HUES64 (cell line): ENCODE results near the gene POLR3E.
"Not testable (repeated sequence)": the region's sequence is repeated elsewhere in the genome, so short reads cannot be mapped to it uniquely, and the experiment has no call there.

Source experiments
- H3K27ac ChIP-seq: 2 replicates; pipeline ENCODE4 v1.7.0; 2013; ENCODE audit warnings: low read depth, low read length, inconsistent platforms
- H3K27me3 ChIP-seq: 2 replicates; pipeline ENCODE4 v1.6.1; 2013; ENCODE audit warnings: mild to moderate bottlenecking, low read length; ENCODE audit not compliant: insufficient read depth
- H3K36me3 ChIP-seq: 2 replicates; pipeline ENCODE4 v1.6.1; 2013; ENCODE audit warnings: mild to moderate bottlenecking, low read length; ENCODE audit not compliant: insufficient read depth
- H3K4me1 ChIP-seq: 2 replicates; pipeline ENCODE4 v1.6.1; 2013; ENCODE audit warnings: mild to moderate bottlenecking, low read length, moderate library complexity; ENCODE audit not compliant: insufficient read depth
- H3K4me3 ChIP-seq: 2 replicates; pipeline ENCODE4 v1.5.1; 2013; ENCODE audit warnings: mild to moderate bottlenecking, low read length, moderate library complexity
- H3K9ac ChIP-seq: 2 replicates; pipeline ENCODE4 v1.6.1; 2013; ENCODE audit warnings: mild to moderate bottlenecking, low read depth, low read length
- H3K9me3 ChIP-seq: 2 replicates; pipeline ENCODE4 v1.6.1; 2013; ENCODE audit warnings: low read depth, low read length; ENCODE audit not compliant: insufficient read depth
- WGBS: fragments of 150-250, 120-280 bp; methylation state at CpG from one replicate; pipeline ENCODE4 v1.1.7; 2013; ENCODE audit warnings: missing lambda C conversion rate; 5-methylcytosine and 5-hydroxymethylcytosine counted together

POLR3E gene

GRCh38 chr16:22342082-22342481, 44.9 kb downstream of the POLR3E start:
- 100% methylated on average over 1 of the region's 2 CpGs for WGBS
- no peaks in the 10 kb centered on the region for H3K27me3 ChIP-seq
- H3K9me3 ChIP-seq: peaks cover 9% of the 10 kb centered on the region
- no peak overlapping the region for H3K9ac ChIP-seq
- H3K4me3 ChIP-seq: no peak overlapping the region
- peaks cover 29% of the 10 kb centered on the region for H3K36me3 ChIP-seq
- H3K27ac ChIP-seq: no peak overlapping the region
- no peaks in the 10 kb centered on the region for H3K4me1 ChIP-seq

GRCh38 chr16:22346483-22346882, 49.3 kb downstream of the POLR3E start:
- no peak overlapping the region for H3K9ac ChIP-seq
- no peaks in the 10 kb centered on the region for H3K4me1 ChIP-seq
- no peak overlapping the region for H3K4me3 ChIP-seq
- H3K36me3 ChIP-seq: peaks cover 58% of the 10 kb centered on the region
- H3K27ac ChIP-seq: no peak overlapping the region
- H3K9me3 ChIP-seq: no peaks in the 10 kb centered on the region
- WGBS: 90% methylated on average over 9 of the region's 9 CpGs
- H3K27me3 ChIP-seq: no peaks in the 10 kb centered on the region

GRCh38 chr16:22347100-22347820, 50.1 kb downstream of the POLR3E start:
- no peak overlapping the region for H3K4me3 ChIP-seq
- H3K27ac ChIP-seq: no peak overlapping the region
- no peaks in the 10 kb centered on the region for H3K27me3 ChIP-seq
- no peak overlapping the region for H3K9ac ChIP-seq
- H3K9me3 ChIP-seq: no peaks in the 10 kb centered on the region
- H3K36me3 ChIP-seq: peaks cover 65% of the 10 kb centered on the region
- H3K4me1 ChIP-seq: peaks cover 2% of the 10 kb centered on the region; the same call in 1 of the 2 replicates
- WGBS: 96% methylated on average over 20 of the region's 20 CpGs

- peaks cover 69% of the 10 kb centered on the region for H3K36me3 ChIP-seq
- H3K27me3 ChIP-seq: no peaks in the 10 kb centered on the region
- H3K4me3 ChIP-seq: no peak overlapping the region
- H3K4me1 ChIP-seq: peaks cover 13% of the 10 kb centered on the region
- no peaks in the 10 kb centered on the region for H3K9me3 ChIP-seq
- no peak overlapping the region for H3K27ac ChIP-seq
- 94% methylated on average over 2 of the region's 2 CpGs for WGBS
- no peak overlapping the region for H3K9ac ChIP-seq
Observed at GRCh38 chr16:22348291-22348690, 51.1 kb downstream of the POLR3E start.

- H3K36me3 ChIP-seq: peaks cover 58% of the 10 kb centered on the region
- 98% methylated on average over 5 of the region's 6 CpGs for WGBS
Observed at GRCh38 chr16:22351017-22351416, 53.8 kb downstream of the POLR3E start.

GRCh38 chr16:22352140-22352539, 54.9 kb downstream of the POLR3E start:
- peaks cover 46% of the 10 kb centered on the region for H3K36me3 ChIP-seq
- H3K4me1 ChIP-seq: peaks cover 22% of the 10 kb centered on the region
- no peak overlapping the region for H3K9ac ChIP-seq
- no peaks in the 10 kb centered on the region for H3K9me3 ChIP-seq
- H3K4me3 ChIP-seq: no peak overlapping the region
- no peaks in the 10 kb centered on the region for H3K27me3 ChIP-seq
- H3K27ac ChIP-seq: peak overlapping the region; percentile 88
- WGBS: 96% methylated on average over 6 of the region's 6 CpGs

More at GRCh38 chr16:22351017-22351416, 53.8 kb downstream of the POLR3E start:
- not testable (repeated sequence) for H3K9me3 ChIP-seq, H3K9ac ChIP-seq, H3K4me3 ChIP-seq, H3K27ac ChIP-seq, H3K27me3 ChIP-seq
- H3K4me1 ChIP-seq: peaks cover 22% of the 10 kb centered on the region

GRCh38 chr16:22352723-22353122, 55.5 kb downstream of the POLR3E start:
- no peaks in the 10 kb centered on the region for H3K27me3 ChIP-seq
- H3K9me3 ChIP-seq: no peaks in the 10 kb centered on the region
- no peak overlapping the region for H3K4me3 ChIP-seq
- H3K4me1 ChIP-seq: peaks cover 24% of the 10 kb centered on the region
- H3K9ac ChIP-seq: no peak overlapping the region
- 72% methylated on average over 4 of the region's 5 CpGs for WGBS
- peak overlapping the region; percentile 88 for H3K27ac ChIP-seq
- H3K36me3 ChIP-seq: peaks cover 40% of the 10 kb centered on the region

- Histone ChIP-seq H3K27me3 (no peaks in the 10 kb centered on the region), H3K4me3 (no peak overlapping the region), H3K27ac (peak overlapping the region; percentile 88), H3K36me3 (peaks cover 35% of the 10 kb centered on the region), H3K9me3 (no peaks in the 10 kb centered on the region), H3K4me1 (peaks cover 30% of the 10 kb centered on the region), H3K9ac (peak overlapping the region; percentile 17; the same call in 1 of the 2 replicates)
- WGBS: 64% methylated on average over 3 of the region's 3 CpGs
Observed at GRCh38 chr16:22353191-22353919, 56.1 kb downstream of the POLR3E start.

GRCh38 chr16:22353933-22354541, 56.8 kb downstream of the POLR3E start:
- H3K9ac ChIP-seq: peak overlapping the region; percentile 53; the same call in 1 of the 2 replicates
- H3K4me3 ChIP-seq: no peak overlapping the region
- no peaks in the 10 kb centered on the region for H3K27me3 ChIP-seq
- H3K4me1 ChIP-seq: peaks cover 32% of the 10 kb centered on the region
- 77% methylated on average over 4 of the region's 5 CpGs for WGBS
- H3K36me3 ChIP-seq: peaks cover 28% of the 10 kb centered on the region
- H3K9me3 ChIP-seq: no peaks in the 10 kb centered on the region
- H3K27ac ChIP-seq: peak overlapping the region; percentile 88

- Histone ChIP-seq H3K27me3 (no peaks in the 10 kb centered on the region), H3K9ac (no peak overlapping the region), H3K4me3 (no peak overlapping the region), H3K27ac (no peak overlapping the region; the same call in 1 of the 2 replicates), H3K36me3 (peaks cover 17% of the 10 kb centered on the region), H3K4me1 (peaks cover 32% of the 10 kb centered on the region), H3K9me3 (no peaks in the 10 kb centered on the region)
Observed at GRCh38 chr16:22355487-22355908, 58.3 kb downstream of the POLR3E start.
